Measurements from ENCODE around the gene DHRS3.

GRCh38 chr1:12666141-12666735 is 48.2 kb upstream of the DHRS3 start:
- TF ChIP-seq CTCF (conservative IDR thresholded peaks at IDR 0.05 in 1 of 2, IDR thresholded peaks at IDR 0.05 in 1 of 2; ENCODE audit: low read depth in 1 of 2, low read length in 2 of 2) = no peak
- TF ChIP-seq EZH2 (IDR thresholded peaks at IDR 0.05; ENCODE audit: low read length, missing control alignments) = no peak
